Chondrocyte (in vitro differentiated cells): ENCODE measurements around the gene TMEM131L. TPM values are rescaled to one million over a fixed set of nuclear protein-coding genes. Genes with fewer than 3 reads are reported as not detected.
"Not testable (repeated sequence)": the region's sequence is repeated elsewhere in the genome, so short reads cannot be mapped to it uniquely, and the experiment has no call there.

Experiments
- DNase-seq: peaks from one replicate; pipeline ENCODE4 v3.0.0; 2021; ENCODE audit warnings: mixed read lengths, low spot score
- H3K27ac Mint-ChIP-seq: one replicate; pipeline ENCODE4 v1.8.0; 2021; ENCODE audit warnings: mild to moderate bottlenecking, moderate library complexity, mixed read lengths; ENCODE audit not compliant: unreplicated experiment
- H3K27me3 Mint-ChIP-seq: 2 replicates; pipeline ENCODE4 v1.8.0; 2021; ENCODE audit warnings: low read depth, mixed read lengths
- H3K36me3 Mint-ChIP-seq: 2 replicates; pipeline ENCODE4 v1.8.0; 2021; ENCODE audit warnings: low read depth, mixed read lengths
- H3K4me1 Mint-ChIP-seq: 2 replicates; pipeline ENCODE4 v1.8.0; 2021; ENCODE audit warnings: low read depth, mild to moderate bottlenecking, mixed read lengths
- H3K4me3 Mint-ChIP-seq: one replicate; pipeline ENCODE4 v1.8.0; 2021; ENCODE audit warnings: mild to moderate bottlenecking, moderate library complexity, mixed read lengths; ENCODE audit not compliant: unreplicated experiment
- H3K9me3 Mint-ChIP-seq: 2 replicates; pipeline ENCODE4 v1.8.0; 2021; ENCODE audit warnings: low read depth, mixed read lengths
- total RNA-seq: library from RNA; stranded (reverse); gene quantifications from 3 replicates; pipeline ENCODE4 v1.2.1, GENCODE V29; 2021
- TF ChIP-seq, protein P1 (sequence below): fragments of 200-600 bp; sonication (generic); IDR thresholded peaks from 2 replicates; pipeline ENCODE4 v1.5.0; 2021; ENCODE audit warnings: antibody characterized with exemption, mild to moderate bottlenecking, moderate library complexity

Gene TMEM131L
- total RNA-seq, 1 donor from 2014 or later: 8.4 TPM

DNA sequence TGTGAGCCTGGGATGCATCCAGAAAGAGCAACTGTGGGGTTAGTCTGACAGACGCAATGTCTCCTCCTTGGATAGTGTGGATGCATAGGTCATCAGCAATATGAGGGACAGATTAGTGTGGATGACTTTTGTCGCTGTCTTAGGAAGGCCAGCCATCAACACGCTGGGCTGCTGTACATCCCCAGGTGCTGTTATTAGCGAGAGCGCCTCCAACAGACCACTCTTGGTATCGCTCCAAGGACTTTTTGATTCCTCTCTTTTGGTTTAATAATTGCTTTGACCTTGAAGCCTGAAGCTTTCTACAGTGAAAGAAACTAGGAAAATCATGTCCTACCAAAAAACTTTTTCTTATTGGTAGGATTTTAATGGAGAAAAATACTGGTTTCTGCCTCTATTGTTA lies 76.7 kb downstream of the TMEM131L start:
- Mint-ChIP-seq H3K4me1 (peaks cover 55% of the 10 kb centered on the region), H3K36me3 (no peaks in the 10 kb centered on the region), H3K27me3 (no peaks in the 10 kb centered on the region), H3K9me3 (no peaks in the 10 kb centered on the region), H3K27ac (no peak overlapping the region), H3K4me3 (no peak overlapping the region)
- no peak for DNase-seq
- TF ChIP-seq, protein P1, sequence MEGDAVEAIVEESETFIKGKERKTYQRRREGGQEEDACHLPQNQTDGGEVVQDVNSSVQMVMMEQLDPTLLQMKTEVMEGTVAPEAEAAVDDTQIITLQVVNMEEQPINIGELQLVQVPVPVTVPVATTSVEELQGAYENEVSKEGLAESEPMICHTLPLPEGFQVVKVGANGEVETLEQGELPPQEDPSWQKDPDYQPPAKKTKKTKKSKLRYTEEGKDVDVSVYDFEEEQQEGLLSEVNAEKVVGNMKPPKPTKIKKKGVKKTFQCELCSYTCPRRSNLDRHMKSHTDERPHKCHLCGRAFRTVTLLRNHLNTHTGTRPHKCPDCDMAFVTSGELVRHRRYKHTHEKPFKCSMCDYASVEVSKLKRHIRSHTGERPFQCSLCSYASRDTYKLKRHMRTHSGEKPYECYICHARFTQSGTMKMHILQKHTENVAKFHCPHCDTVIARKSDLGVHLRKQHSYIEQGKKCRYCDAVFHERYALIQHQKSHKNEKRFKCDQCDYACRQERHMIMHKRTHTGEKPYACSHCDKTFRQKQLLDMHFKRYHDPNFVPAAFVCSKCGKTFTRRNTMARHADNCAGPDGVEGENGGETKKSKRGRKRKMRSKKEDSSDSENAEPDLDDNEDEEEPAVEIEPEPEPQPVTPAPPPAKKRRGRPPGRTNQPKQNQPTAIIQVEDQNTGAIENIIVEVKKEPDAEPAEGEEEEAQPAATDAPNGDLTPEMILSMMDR: peak; percentile 36

DNA sequence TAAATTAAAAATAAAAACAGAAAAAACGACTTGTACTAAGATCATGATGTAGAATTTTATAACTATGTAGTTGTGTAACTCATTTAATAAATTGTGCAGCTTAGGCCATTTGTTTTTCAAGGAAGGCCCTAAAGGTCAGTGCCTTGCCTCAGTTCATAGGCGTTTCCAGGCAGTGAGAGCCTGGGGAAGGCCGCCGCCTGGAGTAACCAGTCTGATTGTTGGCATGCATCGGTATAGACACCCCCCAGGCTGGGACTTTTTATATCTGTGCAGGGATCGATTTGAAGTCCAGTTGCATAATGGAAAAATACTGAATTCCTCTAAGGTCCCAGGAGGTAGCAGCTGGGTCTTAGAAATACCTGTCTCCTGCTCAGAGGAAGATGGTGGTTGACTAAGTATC lies 77.2 kb downstream of the TMEM131L start:
- Mint-ChIP-seq H3K9me3 (no peaks in the 10 kb centered on the region), H3K36me3 (no peaks in the 10 kb centered on the region), H3K27ac (no peak overlapping the region), H3K4me3 (no peak overlapping the region), H3K4me1 (peaks cover 50% of the 10 kb centered on the region), H3K27me3 (no peaks in the 10 kb centered on the region)
- TF ChIP-seq, protein P1: no peak
- DNase-seq: no peak

DNA sequence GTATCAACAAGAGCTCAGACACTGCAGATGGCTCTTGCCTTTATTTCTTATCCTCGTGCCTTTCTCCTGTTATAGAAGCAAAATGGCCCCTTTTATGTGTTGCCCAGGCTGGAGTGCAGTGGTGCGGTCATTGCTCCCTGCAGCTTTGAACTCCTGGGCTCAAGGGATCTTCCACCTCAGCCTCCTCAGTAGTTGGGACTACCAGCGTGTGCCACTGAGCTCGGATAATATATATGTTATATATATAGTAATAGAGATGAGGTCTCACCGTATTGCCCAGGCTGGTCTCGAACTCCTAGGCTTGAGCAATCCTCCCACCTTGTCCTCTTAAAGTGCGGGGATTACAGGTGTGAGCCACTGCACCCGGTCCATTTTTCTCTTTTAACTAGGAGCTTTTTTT lies 79.7 kb downstream of the TMEM131L start:
- Mint-ChIP-seq H3K27me3 (no peaks in the 10 kb centered on the region), H3K4me1 (peaks cover 43% of the 10 kb centered on the region), H3K36me3 (no peaks in the 10 kb centered on the region), H3K9me3 (no peaks in the 10 kb centered on the region), H3K4me3 (no peak overlapping the region), H3K27ac (no peak overlapping the region)
- no peak for DNase-seq
- TF ChIP-seq, protein P1: no peak

DNA sequence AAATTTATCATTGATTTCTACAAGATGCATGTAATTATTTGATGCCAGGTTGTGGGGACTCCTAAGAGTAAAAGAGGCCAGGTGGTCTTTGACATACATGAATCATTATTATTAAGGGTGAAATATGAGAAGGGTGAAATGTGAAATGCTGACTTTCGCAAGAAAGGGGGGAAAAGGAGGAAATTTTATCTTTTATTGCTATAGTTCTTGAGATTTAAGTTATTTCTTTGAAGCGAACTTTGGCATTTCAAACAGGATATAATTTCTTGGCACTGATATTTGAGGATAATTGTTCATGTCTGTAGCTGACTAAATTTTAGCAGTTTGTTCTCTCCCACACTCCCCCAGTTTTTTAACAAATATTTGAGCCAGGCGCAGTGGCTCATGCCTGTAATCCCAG lies 80.1 kb downstream of the TMEM131L start:
- TF ChIP-seq, protein P1: no peak
- H3K27me3 Mint-ChIP-seq: no peaks in the 10 kb centered on the region
- no peak overlapping the region for H3K27ac Mint-ChIP-seq
- peaks cover 38% of the 10 kb centered on the region for H3K4me1 Mint-ChIP-seq
- no peaks in the 10 kb centered on the region for H3K9me3 Mint-ChIP-seq
- H3K36me3 Mint-ChIP-seq: no peaks in the 10 kb centered on the region
- no peak overlapping the region for H3K4me3 Mint-ChIP-seq
- no peak for DNase-seq

DNA sequence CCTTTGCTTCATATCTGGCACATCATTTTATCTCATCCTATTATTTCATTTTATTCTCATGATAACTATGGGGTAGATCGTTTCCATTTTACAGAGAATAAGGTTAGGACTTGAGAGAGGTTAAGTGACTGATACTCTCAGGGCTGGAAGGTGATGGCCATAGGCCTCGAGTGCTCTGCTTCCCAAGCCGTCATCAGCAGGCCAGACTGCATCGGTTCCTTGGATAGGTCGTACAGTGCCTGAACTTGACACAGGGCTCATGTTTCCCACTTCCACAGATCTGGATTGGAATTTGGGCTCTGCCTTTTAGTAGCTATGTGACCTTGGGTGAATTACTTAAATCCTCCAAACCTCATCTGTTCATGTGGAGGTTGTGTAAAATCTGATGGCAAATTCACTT lies 81.4 kb downstream of the TMEM131L start:
- H3K27ac Mint-ChIP-seq: no peak overlapping the region
- no peak overlapping the region for H3K4me3 Mint-ChIP-seq
- no peak for DNase-seq
- no peaks in the 10 kb centered on the region for H3K27me3 Mint-ChIP-seq
- no peaks in the 10 kb centered on the region for H3K9me3 Mint-ChIP-seq
- no peaks in the 10 kb centered on the region for H3K36me3 Mint-ChIP-seq
- H3K4me1 Mint-ChIP-seq: peaks cover 29% of the 10 kb centered on the region
- TF ChIP-seq, protein P1: no peak

DNA sequence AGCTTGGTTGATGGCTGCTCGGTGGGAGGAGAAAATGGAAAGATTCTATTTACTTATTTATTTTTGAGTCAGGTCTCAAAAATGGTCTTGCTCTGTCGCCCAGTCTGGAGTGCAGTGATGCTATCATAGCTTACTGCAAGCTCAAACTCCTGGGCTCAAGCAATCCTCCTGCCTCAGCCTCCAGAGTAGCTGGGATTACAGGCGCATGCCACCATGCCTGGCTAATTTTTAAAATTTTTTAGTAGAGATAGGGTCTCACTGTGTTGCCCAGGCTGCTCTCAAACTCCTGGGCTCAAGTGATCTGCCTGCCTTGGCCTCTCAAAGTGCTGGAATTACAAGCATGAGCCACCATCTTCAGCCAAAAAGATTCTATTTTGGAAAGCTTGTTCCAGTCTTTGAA lies 82.7 kb downstream of the TMEM131L start:
- not testable (repeated sequence) for H3K9me3 Mint-ChIP-seq, DNase-seq, H3K27me3 Mint-ChIP-seq, H3K36me3 Mint-ChIP-seq, H3K4me3 Mint-ChIP-seq
- peaks cover 41% of the 10 kb centered on the region for H3K4me1 Mint-ChIP-seq
- H3K27ac Mint-ChIP-seq: peak overlapping the region; percentile 17
